GM21528 (cell line): ENCODE data around the gene TP53BP1.

Experiments used
- ATAC-seq: cut with Tn5 transposase; IDR thresholded peaks from one replicate; pipeline ENCODE4 v1.9.1; 2021; ENCODE audit warnings: mild to moderate bottlenecking, moderate library complexity; ENCODE audit not compliant: unreplicated experiment, low FRiP score

The TP53BP1 gene

DNA sequence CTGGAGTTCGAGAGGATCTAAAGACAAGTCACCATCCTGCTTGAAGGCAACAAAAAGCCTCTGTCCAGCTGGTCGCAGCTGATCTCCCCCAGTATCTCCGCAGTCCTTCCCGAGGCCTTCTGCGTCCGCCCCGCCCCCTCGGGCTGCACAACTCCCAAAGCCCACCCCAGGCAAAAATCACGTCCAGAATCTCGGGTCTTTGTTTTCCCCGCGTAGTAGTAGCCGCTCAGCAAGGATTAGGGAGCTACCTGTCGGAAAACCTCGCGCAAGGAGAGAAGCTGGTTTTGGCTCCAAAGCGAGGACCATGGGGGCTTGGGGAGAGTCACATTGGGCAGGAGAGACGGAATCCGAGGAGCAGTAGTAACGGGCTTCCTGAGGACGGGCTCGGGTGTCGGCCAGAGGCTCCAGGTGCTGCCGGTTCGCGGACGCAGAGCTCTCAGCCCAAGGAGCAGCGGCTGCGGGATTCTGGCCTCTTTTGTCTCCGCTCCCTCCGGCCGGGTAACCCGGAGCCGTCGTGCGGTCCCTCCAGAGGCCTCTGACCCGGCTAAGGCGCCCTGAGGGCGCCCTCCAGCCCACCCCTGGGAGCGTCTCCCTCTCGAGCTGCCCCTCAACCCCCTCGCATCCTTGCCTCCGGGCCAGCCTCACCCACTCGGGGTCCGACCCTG lies 122.5 kb downstream of the TP53BP1 start:
- ATAC-seq: peak; percentile 47

DNA sequence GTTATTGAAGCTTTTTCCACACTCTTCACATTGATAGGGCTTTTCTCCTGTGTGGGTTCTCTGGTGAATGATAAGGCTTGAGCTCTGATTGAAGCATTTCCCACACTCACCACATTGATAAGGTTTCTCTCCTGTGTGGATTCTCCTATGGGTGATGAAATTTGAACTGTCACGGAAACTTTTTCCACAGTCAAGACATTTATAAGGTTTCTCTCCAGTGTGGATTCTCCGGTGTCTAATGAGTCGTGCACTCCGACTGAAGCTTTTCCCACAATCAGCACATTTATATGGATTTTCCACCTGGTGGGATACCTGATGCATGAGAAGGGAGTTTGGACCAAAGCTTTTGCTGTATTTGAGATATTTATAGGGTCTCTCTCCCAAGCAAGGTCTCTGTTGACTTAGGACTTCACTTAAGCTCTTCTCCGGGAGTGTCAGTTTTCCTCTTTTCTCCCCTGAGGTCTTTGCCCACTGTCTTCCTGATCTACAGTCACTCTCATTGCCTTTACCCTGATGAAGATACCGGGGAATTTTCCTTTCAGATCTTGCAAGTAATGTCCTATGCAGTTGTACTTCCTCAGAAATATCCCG lies 131.5 kb downstream of the TP53BP1 start:
- no peak for ATAC-seq

DNA sequence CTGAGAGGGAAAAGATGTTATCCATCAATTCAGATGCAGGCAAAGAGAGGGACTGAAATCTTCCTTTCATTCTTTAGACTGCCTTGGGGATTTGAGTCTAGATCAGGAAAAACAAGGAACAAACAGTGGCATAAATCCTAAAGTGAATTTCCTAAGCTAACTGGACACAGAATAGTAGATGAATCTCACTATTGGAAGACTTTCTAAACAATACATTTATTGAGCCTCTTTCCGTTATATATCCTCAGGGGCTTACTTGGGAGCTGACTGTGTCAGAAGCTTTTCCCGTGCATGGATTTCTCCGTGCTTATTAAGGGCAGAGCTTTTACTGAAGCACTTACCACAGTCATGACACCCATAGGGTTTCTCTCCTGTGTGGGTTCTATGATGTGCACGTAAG lies 132.1 kb downstream of the TP53BP1 start:
- ATAC-seq: no peak
